K562 (cell line): ENCODE data around the gene NPB. TPM values are rescaled to one million over a fixed set of nuclear protein-coding genes. Genes with fewer than 3 reads are reported as not detected.

Experiments used
- ATAC-seq: fragments of 200-7000 bp; cut with Tn5 transposase; 3 replicates; pipeline ENCODE4 v1.9.1; 2020; ENCODE audit warnings: moderate library complexity
- Bru-seq: library from RNA; stranded (reverse); fragments of 400-500 nt; gene quantifications from one replicate; lab custom pipeline; 2021; lab: Mats Ljungman, UMichigan
- BruChase-seq, 2 experiments: library from RNA; stranded (reverse); fragments of 400-500 nt; gene quantifications; one replicate each; lab custom pipeline; 2021; lab: Mats Ljungman, UMichigan
- BruUV-seq: library from RNA; stranded (reverse); fragments of 400-500 nt; replicated peaks from 2 replicates; lab custom pipeline; 2021; lab: Mats Ljungman, UMichigan
- CTCF ChIA-PET: fragments of 300-600 bp; formaldehyde crosslinking; extraction: SDS; loops from one replicate; lab custom pipeline; 2021; ENCODE audit warnings: low intra/inter-chr PET ratio; lab: Yijun Ruan, JAX
- POLR2A ChIA-PET: fragments of 300-600, 350-650 bp; sonication (Branson Sonifier 250); formaldehyde crosslinking; extraction: SDS; loops from one replicate; lab custom pipeline; 2021; ENCODE audit warnings: antibody characterized with exemption, inconsistent platforms; lab: Yijun Ruan, JAX
- DNase-seq, 4 experiments: peaks; one replicate each; pipeline versions ENCODE4 v3.0.0 to v3.0.0-alpha.2; 2011 to 2018; ENCODE audit warnings: low spot score in 3 of 4, mixed read lengths in 3 of 4; ENCODE audit errors: extremely low read depth in 1 of 4
- FAIRE-seq: peaks from 2 replicates; lab custom pipeline; 2011; peaks lifted over from hg19 to GRCh38; lab: Jason Lieb, UNC
- H2AFZ ChIP-seq: 2 replicates; pipeline ENCODE4 v1.6.0; 2011; ENCODE audit warnings: low read depth, low read length, control low read depth, inconsistent platforms
- H3K27ac ChIP-seq: fragments of 200-600 bp; 3 replicates; pipeline ENCODE4 v1.8.0; 2011; ENCODE audit warnings: low read depth, mild to moderate bottlenecking, control low read depth, inconsistent platforms, low read length, moderate library complexity, mixed read lengths; ENCODE audit errors: extremely low read depth
- H3K27me3 ChIP-seq, 2 experiments: fragments of 300-600 bp in 1 of 2; 2 replicates in 1 of 2; 3 replicates in 1 of 2; pipeline versions ENCODE4 v1.6.0 to v1.8.0; 2011; ENCODE audit warnings: inconsistent platforms in 2 of 2, low read length in 2 of 2, mild to moderate bottlenecking in 1 of 2, mixed read lengths in 1 of 2, moderate library complexity in 1 of 2; ENCODE audit not compliant: control insufficient read depth in 2 of 2, insufficient read depth in 2 of 2
- H3K36me3 ChIP-seq: fragments of 300-600 bp; 3 replicates; pipeline ENCODE4 v1.8.0; 2011; ENCODE audit warnings: mild to moderate bottlenecking, low read length, inconsistent platforms; ENCODE audit not compliant: control insufficient read depth, insufficient read depth
- H3K4me1 ChIP-seq, 2 experiments: fragments of 200-600 bp in 1 of 2; replicated peaks in 1 of 2; 2 replicates in 1 of 2; 3 replicates in 1 of 2; pipeline versions ENCODE4 v1.5.1 to v1.8.0; 2011; ENCODE audit warnings: inconsistent platforms in 2 of 2, low read length in 2 of 2, mild to moderate bottlenecking in 1 of 2, mixed read lengths in 1 of 2, moderate library complexity in 1 of 2; ENCODE audit not compliant: control insufficient read depth in 2 of 2, insufficient read depth in 2 of 2
- H3K4me2 ChIP-seq: 2 replicates; pipeline ENCODE4 v1.6.1; 2011; ENCODE audit warnings: low read length, control low read depth, inconsistent platforms, mixed read lengths; ENCODE audit not compliant: insufficient read depth
- H3K4me3 ChIP-seq: fragments of 200-600 bp; sonication (generic), shearing (Covaris generic); 2 replicates; pipeline ENCODE4 v1.5.1; 2016; ENCODE audit warnings: control low read depth, inconsistent platforms
- H3K79me2 ChIP-seq: fragments of 200-600 bp; 3 replicates; pipeline ENCODE4 v1.8.0; 2011; ENCODE audit warnings: low read length, inconsistent platforms; ENCODE audit not compliant: control insufficient read depth, insufficient read depth
- H3K9ac ChIP-seq, 2 experiments: 2 replicates each; pipeline versions ENCODE4 v1.6.0 to v1.6.1; 2011; ENCODE audit warnings: low read depth in 2 of 2, low read length in 2 of 2, control low read depth in 1 of 2, inconsistent platforms in 1 of 2, mild to moderate bottlenecking in 1 of 2, mixed read lengths in 1 of 2; ENCODE audit not compliant: insufficient read depth in 1 of 2
- H3K9me1 ChIP-seq: one replicate; pipeline ENCODE4 v1.6.0; 2011; ENCODE audit warnings: inconsistent platforms, mild to moderate bottlenecking, low read length, moderate library complexity; ENCODE audit not compliant: control insufficient read depth, insufficient read depth
- H3K9me3 ChIP-seq: replicated peaks from 2 replicates; pipeline ENCODE4 v1.5.1; 2011; ENCODE audit warnings: low read depth, low read length, inconsistent platforms; ENCODE audit not compliant: control insufficient read depth, insufficient read depth
- H4K20me1 ChIP-seq: replicated peaks from 2 replicates; pipeline ENCODE4 v1.6.1; 2011; ENCODE audit warnings: low read length, inconsistent platforms, mixed read lengths; ENCODE audit not compliant: control insufficient read depth, insufficient read depth
- CCNT2 ChIP-seq: IDR thresholded peaks from 2 replicates; pipeline ENCODE4 v1.6.1; 2011; ENCODE audit warnings: borderline replicate concordance, low read depth, mild to moderate bottlenecking, moderate library complexity, mixed read lengths, low read length; ENCODE audit not compliant: insufficient read length; ENCODE audit errors: extremely low read depth
- ETV1 ChIP-seq: fragments of 450-650 bp; conservative IDR thresholded peaks from 2 replicates; pipeline ENCODE4 v1.6.1; 2016; ENCODE audit warnings: missing genetic modification characterization, control low read depth, low read depth, missing compliant biosample characterization
- KDM5B ChIP-seq: fragments of 200-600 bp; sonication (generic); IDR thresholded peaks from 2 replicates; pipeline ENCODE4 v1.6.1; 2012; ENCODE audit warnings: low read depth, mild to moderate bottlenecking, moderate library complexity, low read length, control low read depth, inconsistent platforms; ENCODE audit not compliant: insufficient replicate concordance
- KLF13 ChIP-seq: fragments of 450-650 bp; IDR thresholded peaks from 2 replicates; pipeline ENCODE4 v1.6.1; 2016; ENCODE audit warnings: missing genetic modification characterization, low read depth, mild to moderate bottlenecking, missing compliant biosample characterization, moderate library complexity, borderline replicate concordance
- NFYB ChIP-seq: IDR thresholded peaks from 2 replicates; pipeline ENCODE4 v1.6.1; 2011; ENCODE audit warnings: mild to moderate bottlenecking, moderate library complexity; ENCODE audit not compliant: insufficient read length; ENCODE audit errors: extremely low read depth
- RBM17 ChIP-seq: fragments of 200-400 bp; formaldehyde crosslinking; IDR thresholded peaks from 2 replicates; pipeline ENCODE4 v1.6.1; 2017; ENCODE audit warnings: low read depth, mild to moderate bottlenecking, low read length, borderline replicate concordance
- ZBTB17 ChIP-seq: fragments of 450-650 bp; formaldehyde crosslinking; IDR thresholded peaks from 2 replicates; pipeline ENCODE4 v1.4.0; 2020; ENCODE audit warnings: mild to moderate bottlenecking
- ZNF274 ChIP-seq: IDR thresholded peaks from 2 replicates; pipeline ENCODE4 v1.6.1; 2011; ENCODE audit warnings: low read depth, mild to moderate bottlenecking, low read length, moderate library complexity, borderline replicate concordance
- ZNF76 ChIP-seq: fragments of 250-450 bp; sonication (Bioruptor Pico); IDR thresholded peaks from 2 replicates; pipeline ENCODE4 v1.4.0; 2020; ENCODE audit warnings: mild to moderate bottlenecking, moderate library complexity, borderline replicate concordance
- ZNF830 ChIP-seq: fragments of 250-450 bp; sonication (Bioruptor Pico); IDR thresholded peaks from 2 replicates; pipeline ENCODE4 v1.5.0; 2021; ENCODE audit warnings: mild to moderate bottlenecking
- WGBS: fragments of 100-300 bp; shearing (Covaris generic); methylation state at CpG from one replicate; pipeline ENCODE4 v1.1.6; 2016; ENCODE audit warnings: low coverage, mixed read lengths; ENCODE audit not compliant: insufficient coverage; ENCODE audit errors: missing lambda C conversion rate; 5-methylcytosine and 5-hydroxymethylcytosine counted together
- in situ Hi-C: fragments of 300-500 bp; cut with MboI; formaldehyde crosslinking; loops from 4 replicates; pipeline ENCODE4 v1.15.0; 2018; ENCODE audit warnings: inconsistent platforms, mixed read lengths
- intact Hi-C: fragments of 100-400 bp; cut with micrococcal nuclease; formaldehyde crosslinking; loops from 2 replicates; pipeline ENCODE4 v1.14.2; 2022
- long read RNA-seq, 3 experiments: library from polyadenylated mRNA in 2 of 3; library from RNA in 1 of 3; unstranded in 2 of 3; stranded (forward) in 1 of 3; transcript quantifications; one replicate each; pipeline ENCODE4 v2.0.0, GENCODE V29; 2019 to 2022
- polyA minus RNA-seq, 3 experiments: library from RNA; depleted of rRNA, polyadenylated mRNA; stranded (reverse); fragments of >200 nt; gene quantifications; 2 replicates each; pipeline ENCODE4 v1.2.3, GENCODE V29; 2011
- polyA plus RNA-seq, 8 experiments: library from polyadenylated mRNA; depleted of rRNA in 4 of 8; stranded (reverse) in 5 of 8; unstranded in 3 of 8; fragments of >200 nt; fragmentation: Nextera tagmentation in 2 of 8; fragmentation: Illumina TruSeq in 1 of 8; extraction: Ambion mirVana in 2 of 8; extraction: Trizol in 1 of 8; gene quantifications; 2 replicates each; pipeline versions ENCODE4 v1.2.1 to v1.2.3, GENCODE V29; 2011 to 2014; ENCODE audit warnings: inconsistent platforms in 1 of 8, missing spikeins in 1 of 8
- total RNA-seq, 7 experiments: library from RNA; depleted of rRNA in 6 of 7; stranded (reverse); fragments of >200 nt in 6 of 7; fragmentation: Illumina TruSeq in 2 of 7; extraction: Trizol in 2 of 7; gene quantifications; 2 replicates each; pipeline versions ENCODE4 v1.2.1 to v1.2.3, GENCODE V29; 2011 to 2021; ENCODE audit warnings: low replicate concordance in 1 of 7

The NPB gene
- total RNA-seq (2011; cell fraction: chromatin; rRNA removed; ENCODE audit: low replicate concordance) = 0.86 and 1.5 TPM in 2 replicates
- total RNA-seq (2011; cell fraction: nucleolus; rRNA removed) = 1.3 TPM in 2 replicates
- total RNA-seq (2011; cell fraction: nucleoplasm; rRNA removed) = 1.2 and 1.4 TPM in 2 replicates
- 0.14 and 0.57 TPM in 2 replicates for total RNA-seq (2014; rRNA removed)
- 0.07 TPM in 1 of 2 replicates, not detected in the other for total RNA-seq (2014; rRNA removed; fragmentation: Illumina TruSeq; extraction: Trizol)
- total RNA-seq (2015; rRNA removed; fragmentation: Illumina TruSeq; extraction: Trizol) = 0.07 and 0.30 TPM in 2 replicates
- 0.53 and 0.65 TPM in 2 replicates for total RNA-seq (2021)
- 0.03 and 0.07 TPM in 2 replicates for polyA plus RNA-seq (2011; rRNA removed)
- polyA plus RNA-seq (2011; cell fraction: cytosol; rRNA removed) = 0.06 and 0.88 TPM in 2 replicates
- polyA plus RNA-seq (2011; cell fraction: nucleus; rRNA removed) = 0.26 TPM in 1 of 2 replicates, not detected in the other
- polyA plus RNA-seq (2012) = 0.52 TPM in 1 of 2 replicates, not detected in the other
- polyA plus RNA-seq (2014; fragmentation: Illumina TruSeq; extraction: Trizol) = 0.07 TPM in 1 of 2 replicates, not detected in the other
- polyA plus RNA-seq (2014; fragmentation: Nextera tagmentation; extraction: Ambion mirVana) = under 1 TPM; 0.43 to 0.61 TPM
- 0.07 TPM in 1 of 2 replicates, not detected in the other for polyA plus RNA-seq (2014; rRNA removed)
- polyA minus RNA-seq (2011; rRNA and poly(A)+ RNA removed) = 0.21 TPM in 2 replicates
- polyA minus RNA-seq (2011; cell fraction: cytosol; rRNA and poly(A)+ RNA removed) = not detected in 2 replicates
- 0.40 and 0.78 TPM in 2 replicates for polyA minus RNA-seq (2011; cell fraction: nucleus; rRNA and poly(A)+ RNA removed)
- Bru-seq, nascent RNA = percentile 37 among the genes with signal in this experiment
- percentile 33 among the genes with signal in this experiment for BruChase-seq, experiment 1, labeled RNA remaining after a 2-hour chase
- percentile 38 among the genes with signal in this experiment for BruChase-seq, experiment 2, labeled RNA remaining after a 6-hour chase
- long read RNA-seq, experiment 1, partial matches to known transcripts = 0 of 1 reads
- long read RNA-seq, experiment 1, other reads (novel, unspliced or antisense) = 0 of 1 reads
- long read RNA-seq, experiment 2, partial matches to known transcripts = 0 of 1 reads
- long read RNA-seq, experiment 2, other reads (novel, unspliced or antisense) = 0 of 1 reads
- long read RNA-seq, experiment 3, partial matches to known transcripts = 0 of 3 reads
- long read RNA-seq, experiment 3, other reads (novel, unspliced or antisense) = 0 of 3 reads

DNA sequence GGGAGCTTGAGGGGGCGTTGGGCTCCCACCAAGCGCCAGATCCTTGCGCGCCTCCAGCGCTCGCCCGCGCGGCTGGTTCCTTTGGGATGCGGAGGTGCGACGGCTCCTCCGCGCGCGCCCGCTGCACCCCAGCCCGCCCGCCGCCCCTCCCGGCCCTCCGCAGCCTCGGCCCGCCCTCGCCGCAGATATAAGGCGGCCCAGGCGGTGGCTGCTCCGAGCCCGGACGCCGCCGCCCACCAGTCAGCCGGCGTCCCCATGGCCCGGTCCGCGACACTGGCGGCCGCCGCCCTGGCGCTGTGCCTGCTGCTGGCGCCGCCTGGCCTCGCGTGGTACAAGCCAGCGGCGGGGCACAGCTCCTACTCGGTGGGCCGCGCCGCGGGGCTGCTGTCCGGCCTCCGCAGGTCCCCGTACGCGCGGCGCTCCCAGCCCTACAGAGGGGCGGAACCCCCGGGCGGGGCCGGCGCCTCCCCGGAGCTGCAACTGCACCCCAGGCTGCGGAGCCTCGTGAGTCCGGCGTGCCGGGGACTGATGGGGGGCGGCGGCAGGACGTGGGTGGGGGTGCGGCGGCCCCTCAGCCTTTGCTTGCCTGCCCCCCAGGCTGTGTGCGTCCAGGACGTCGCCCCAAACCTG lies at the start of gene NPB:
Gene NPB (plus strand): TSS at position 216 of the 630 bp plus-strand sequence. CDS start 40 bp downstream, at position 256.
- H3K36me3 ChIP-seq = peaks cover 74% of the 10 kb centered on the region; the same call in 2 of the 3 replicates
- WGBS = under 1% methylated on average over 26 of the region's 79 CpGs
- no peaks in the 10 kb centered on the region for H3K27me3 ChIP-seq
- in situ Hi-C loops (no loop called here), intact Hi-C loops (no loop called here)
- H3K9me3 ChIP-seq = no peaks in the 10 kb centered on the region
- ATAC-seq (peak; percentile 86), FAIRE-seq (no peak), DNase-seq (peak; percentile 65 to 73 (median 68))
- no TSS peak for BruUV-seq
- H3K9ac ChIP-seq = peak within 1 kb of the TSS in 1 of 2 experiments; percentile 89; a peak in 3 of 4 replicates
- peaks cover 9% of the 10 kb centered on the region; the same call in 1 of the 2 replicates for H4K20me1 ChIP-seq
- H2AFZ ChIP-seq = no peak within 1 kb of the TSS
- H3K4me3 ChIP-seq = peak within 1 kb of the TSS; percentile 32; the same call in 1 of the 2 replicates
- H3K27ac ChIP-seq = peak within 1 kb of the TSS; percentile 27; the same call in 1 of the 3 replicates
- CTCF ChIA-PET = no interaction called here
- no peaks in the 10 kb centered on the region for H3K79me2 ChIP-seq
- peak within 1 kb of the TSS; percentile 51 for H3K4me2 ChIP-seq
- POLR2A ChIA-PET = interaction anchor here (0.6 to 1.7 kb wide), 8 partner anchors 9 to 251 kb away, joined by 3 to 10 read pairs (median 4); partner anchors contain the start of genes ANAPC11 and PCYT2
- peaks cover 10 to 84% of the 10 kb centered on the region in 2 experiments for H3K4me1 ChIP-seq
- no peaks in the 10 kb centered on the region for H3K9me1 ChIP-seq
- TF ChIP-seq ZNF830 (CRISPR knock-in tag) (0 out of 2 replicates have a peak, but pooled peaks have one; percentile 30), ZNF76 (no peak), NFYB (no peak), RBM17 (no peak), KDM5B (peak; percentile 8), CCNT2 (peak; percentile 91), ZBTB17 (CRISPR knock-in tag) (peak; percentile 33; the same call in 1 of the 2 replicates), KLF13 (tag) (peak; percentile 30; the same call in 1 of the 2 replicates), ZNF274 (no peak), ETV1 (tag) (no peak)
